ENCODE results near the gene RNF151. TPM values are rescaled to one million over a fixed set of nuclear protein-coding genes. Genes with fewer than 3 reads are reported as not detected.

RNF151 gene
- total and polyA plus RNA-seq, 2 of the 13 experiments (the other 11 are each of a cell fraction or from before 2014, with no cell fraction given) = not detected

GRCh38 chr16:2015117-2015946 lies 48.7 kb downstream of the RNF151 start (continued):
- TF ChIP-seq ZBTB40 (IDR thresholded peaks at IDR 0.05) (no peak), ZBTB40 (CRISPR knock-in tag; IDR thresholded peaks at IDR 0.05) (no peak), HMGXB3 (CRISPR knock-in tag; IDR thresholded peaks at IDR 0.05; ENCODE audit: borderline replicate concordance) (no peak; the same call in 1 of the 2 replicates), ZNF546 (CRISPR knock-in tag; conservative IDR thresholded peaks at IDR 0.05) (no peak), ZGPAT (CRISPR knock-in tag; IDR thresholded peaks at IDR 0.05) (no peak), IRF9 (CRISPR knock-in tag; IDR thresholded peaks at IDR 0.05; ENCODE audit: borderline replicate concordance) (no peak), ZNF616 (CRISPR knock-in tag; IDR thresholded peaks at IDR 0.05; ENCODE audit: low read depth) (no peak), ZFP82 (CRISPR knock-in tag; IDR thresholded peaks at IDR 0.05; ENCODE audit: borderline replicate concordance) (no peak), ZNF607 (CRISPR knock-in tag; IDR thresholded peaks at IDR 0.05; ENCODE audit: borderline replicate concordance) (no peak), ATM (IDR thresholded peaks at IDR 0.05; ENCODE audit: borderline replicate concordance) (no peak)

All from HepG2 (cell line).